Muscle of arm (tissue), 12 donors: ENCODE results near the gene UBA1. TPM values are rescaled to one million over a fixed set of nuclear protein-coding genes. Genes with fewer than 3 reads are reported as not detected.

Experiments used
- DNase-seq: peaks from one replicate; pipeline ENCODE4 v3.0.0-alpha.2; 2013
- polyA plus RNA-seq, 12 donors: library from polyadenylated mRNA; unstranded; fragments of 120-200 nt; gene quantifications; one replicate each; pipeline ENCODE4 v1.2.1, GENCODE V29; 2013; ENCODE audit not compliant: insufficient read length in 12 of 12

The UBA1 gene
- polyA plus RNA-seq, 12 donors, result 106 to 174 (median 130) TPM; not detected in 1

- no peak for DNase-seq
Measured at GRCh38 chrX:47228550-47229270, 35.1 kb downstream of the UBA1 start.

DNA sequence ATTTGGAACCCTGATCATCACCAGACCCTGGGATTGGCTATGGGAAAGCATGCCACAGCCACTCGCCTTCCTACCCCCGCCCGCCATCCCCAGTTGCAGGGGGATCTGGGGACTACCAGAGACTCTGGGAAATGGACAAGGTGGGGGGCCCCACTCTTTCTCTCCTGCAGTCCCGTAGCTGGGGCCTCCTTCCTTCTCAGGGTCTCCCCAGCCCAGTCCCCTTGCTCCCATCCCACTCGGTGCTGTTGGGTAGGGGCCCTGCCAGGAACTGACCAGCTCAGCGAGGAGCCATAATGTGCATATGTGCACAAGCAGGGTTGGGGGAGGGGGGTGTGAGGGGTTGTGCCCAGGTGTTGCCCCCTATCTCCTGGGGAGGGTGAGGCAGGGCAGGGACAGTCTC, 35.8 kb downstream of the UBA1 start:
- DNase-seq, result no peak

DNA sequence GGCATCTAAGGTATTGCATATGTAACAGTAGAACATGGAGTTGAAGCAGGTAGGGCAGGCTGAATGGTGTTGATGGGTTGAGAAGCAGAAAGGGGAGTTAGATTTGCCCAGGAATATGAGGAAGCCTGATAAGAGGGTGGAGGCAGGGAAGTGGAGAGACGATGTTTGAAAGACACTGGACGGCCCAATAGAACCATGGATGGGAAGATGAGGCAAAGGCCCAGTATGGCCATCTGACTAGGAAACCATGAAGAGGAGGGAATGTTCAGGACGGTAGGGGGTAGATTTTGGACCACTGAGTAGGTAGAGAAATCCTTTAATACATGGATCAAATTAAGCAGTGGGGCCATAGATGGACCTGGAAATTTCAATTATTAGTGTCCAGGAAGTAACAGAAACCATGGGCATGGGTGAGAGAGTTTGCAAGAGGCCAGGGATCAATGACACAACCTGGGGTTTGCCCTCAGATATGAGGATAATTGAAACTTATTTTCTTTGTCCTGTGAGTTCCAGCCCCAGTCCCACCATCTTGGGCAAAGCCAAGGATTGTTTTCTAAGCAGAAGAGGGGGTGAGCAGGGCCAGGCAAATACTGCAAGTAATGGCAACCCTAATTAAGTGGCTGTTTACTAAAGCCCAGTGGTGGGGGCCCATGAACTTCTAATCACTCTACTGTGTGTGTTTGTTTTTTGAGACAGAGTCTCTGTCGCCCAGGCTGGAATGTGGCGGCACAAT, 36.7 kb downstream of the UBA1 start:
- no peak for DNase-seq

DNA sequence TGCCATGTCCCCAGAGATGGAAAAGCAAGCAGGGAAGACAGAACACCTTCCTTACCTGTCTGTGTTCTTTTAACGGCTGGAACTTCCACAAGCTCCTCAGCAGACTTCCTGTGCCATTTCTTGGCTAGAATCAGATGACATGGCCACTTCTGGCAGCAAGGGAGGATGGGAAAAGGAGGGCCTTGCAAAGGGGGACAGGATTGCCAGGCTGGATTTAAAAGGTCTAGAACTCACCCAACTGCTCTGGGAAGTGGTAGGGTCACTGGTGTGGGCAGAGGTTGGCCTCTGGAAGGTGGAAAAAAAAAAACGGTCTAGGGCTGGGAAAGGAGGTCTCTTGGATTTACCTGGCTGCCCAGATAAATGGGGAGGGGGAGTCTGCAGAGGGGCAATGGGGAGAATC, 37.5 kb downstream of the UBA1 start:
- DNase-seq, result no peak

DNA sequence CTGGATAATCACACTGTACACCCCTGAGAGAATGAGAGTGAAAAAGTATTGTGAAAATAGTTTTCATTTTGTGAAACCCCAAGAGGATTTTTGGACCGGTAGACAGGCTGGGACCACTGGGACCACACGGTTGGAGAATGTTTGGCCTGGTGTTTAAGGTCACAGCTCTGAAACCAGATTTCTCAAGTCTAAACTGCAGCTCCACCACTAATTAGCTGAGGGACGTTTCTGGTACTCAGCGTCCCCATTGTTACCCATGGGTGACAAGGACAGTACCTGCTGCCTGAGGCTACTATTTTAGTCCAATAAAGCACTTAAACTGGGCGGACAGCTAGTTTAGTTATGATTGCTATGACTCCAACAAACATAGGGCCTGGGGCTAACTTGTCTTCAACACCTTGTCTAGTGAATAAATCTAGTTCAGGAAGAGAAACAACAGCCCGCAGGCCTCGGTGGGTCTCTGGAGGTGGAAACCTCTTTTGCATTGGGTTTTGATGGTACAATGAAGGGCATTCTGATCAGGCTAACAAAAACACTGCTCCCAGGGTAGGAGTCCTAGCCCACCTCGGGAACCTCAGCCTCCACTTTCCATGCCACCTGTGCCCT, 38.7 kb downstream of the UBA1 start:
- DNase-seq, result no peak

GRCh38 chrX:47232803-47233332, 39.2 kb downstream of the UBA1 start, which contains the start of gene USP11:
Gene USP11, plus strand, starts transcription at chrX:47233009. Its CDS starts 35 bp downstream, at chrX:47233044.
- peak; percentile 69 for DNase-seq

DNA sequence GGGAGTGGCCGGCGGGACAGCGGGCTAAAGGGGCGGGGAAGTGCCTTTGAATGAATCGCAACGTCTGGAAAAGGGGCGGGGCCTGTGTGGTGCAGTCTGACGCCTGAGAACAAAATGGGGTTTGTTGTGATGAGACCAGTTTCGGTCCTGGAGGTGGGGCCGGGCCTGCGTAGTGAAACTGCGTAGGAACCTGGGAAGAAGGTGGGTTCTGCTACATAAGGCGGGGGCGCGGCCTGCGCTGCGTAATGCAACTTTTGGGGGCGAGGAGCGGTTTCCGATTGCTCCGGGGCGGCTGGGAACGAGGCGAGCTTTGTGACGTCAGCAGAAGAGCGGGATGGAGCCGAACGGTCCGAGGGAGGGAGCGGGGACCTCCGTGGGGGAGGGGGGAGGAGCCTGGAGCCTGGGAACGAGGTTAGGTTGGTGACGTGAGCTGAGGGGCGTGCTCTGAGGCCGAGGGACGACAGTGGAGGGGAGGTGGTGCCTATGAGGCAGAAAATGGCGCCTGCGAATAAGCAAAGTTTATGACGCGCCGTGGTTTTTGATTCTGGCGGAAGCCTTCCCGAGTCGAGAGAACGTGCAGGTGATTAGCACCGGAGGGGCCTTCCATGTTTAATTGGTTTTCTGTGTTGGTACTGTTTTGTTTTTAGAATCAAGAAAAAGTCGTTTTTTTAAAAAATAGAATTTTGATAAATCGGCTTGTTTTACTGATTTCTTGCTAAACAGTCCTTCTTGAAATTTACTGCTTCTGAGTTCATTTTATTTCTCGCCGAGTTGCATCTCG, 39.9 kb downstream of the UBA1 start:
- DNase-seq, result peak; percentile 95

DNA sequence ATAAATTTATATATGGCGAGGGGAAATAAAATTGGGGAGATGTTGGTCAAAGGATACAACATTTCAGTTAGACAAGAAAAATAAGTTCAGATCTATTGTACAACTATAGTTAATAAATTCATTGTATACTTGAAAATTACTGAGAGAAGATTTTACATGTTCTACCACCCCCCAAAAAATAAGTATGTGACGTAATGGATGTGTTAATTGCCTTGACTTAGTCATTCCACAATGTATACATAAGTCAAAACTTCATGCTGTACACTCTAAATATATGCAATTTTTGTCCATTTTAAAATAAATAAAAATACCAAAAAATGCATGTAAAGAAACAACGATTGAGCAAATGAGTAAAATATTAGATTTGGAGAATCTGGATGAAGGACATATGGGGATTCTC, 41.0 kb downstream of the UBA1 start:
- no peak for DNase-seq

DNA sequence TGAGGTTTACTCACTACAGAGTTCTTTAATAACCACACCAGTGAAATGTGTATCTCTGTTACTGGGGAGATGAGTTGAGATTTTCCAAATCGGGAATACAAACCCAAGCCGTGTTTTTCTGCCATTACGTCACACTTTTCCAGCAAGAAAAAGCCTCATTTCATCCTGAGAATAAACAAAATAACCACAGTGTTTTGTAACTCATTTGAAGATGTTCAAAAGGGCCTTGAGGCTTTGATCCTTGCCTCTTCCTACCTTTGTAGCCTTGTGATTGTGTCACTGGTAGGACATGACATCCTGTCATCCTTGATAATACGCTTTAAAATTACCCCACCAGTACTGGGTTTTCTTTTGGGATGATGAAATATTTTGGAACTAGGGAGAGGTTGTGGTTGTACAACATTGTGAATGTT, 42.1 kb downstream of the UBA1 start:
- DNase-seq, result no peak

DNA sequence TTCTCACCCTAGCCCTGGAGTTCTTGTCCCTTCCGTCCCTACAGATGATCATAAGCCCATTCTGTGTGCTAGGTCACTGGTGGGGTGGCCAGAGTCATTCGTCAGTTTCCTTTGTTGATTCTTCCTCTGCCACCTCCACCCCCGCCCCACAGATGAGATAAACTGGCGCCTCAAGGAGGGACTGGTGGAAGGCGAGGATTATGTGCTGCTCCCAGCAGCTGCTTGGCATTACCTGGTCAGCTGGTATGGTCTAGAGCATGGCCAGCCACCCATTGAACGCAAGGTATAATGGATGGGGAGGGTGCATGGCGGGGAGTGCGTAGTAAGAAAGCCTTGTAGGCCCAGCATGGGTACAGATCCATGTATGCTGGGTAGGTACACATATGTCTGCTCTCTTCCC, 45.6 kb downstream of the UBA1 start:
- DNase-seq, result no peak

DNA sequence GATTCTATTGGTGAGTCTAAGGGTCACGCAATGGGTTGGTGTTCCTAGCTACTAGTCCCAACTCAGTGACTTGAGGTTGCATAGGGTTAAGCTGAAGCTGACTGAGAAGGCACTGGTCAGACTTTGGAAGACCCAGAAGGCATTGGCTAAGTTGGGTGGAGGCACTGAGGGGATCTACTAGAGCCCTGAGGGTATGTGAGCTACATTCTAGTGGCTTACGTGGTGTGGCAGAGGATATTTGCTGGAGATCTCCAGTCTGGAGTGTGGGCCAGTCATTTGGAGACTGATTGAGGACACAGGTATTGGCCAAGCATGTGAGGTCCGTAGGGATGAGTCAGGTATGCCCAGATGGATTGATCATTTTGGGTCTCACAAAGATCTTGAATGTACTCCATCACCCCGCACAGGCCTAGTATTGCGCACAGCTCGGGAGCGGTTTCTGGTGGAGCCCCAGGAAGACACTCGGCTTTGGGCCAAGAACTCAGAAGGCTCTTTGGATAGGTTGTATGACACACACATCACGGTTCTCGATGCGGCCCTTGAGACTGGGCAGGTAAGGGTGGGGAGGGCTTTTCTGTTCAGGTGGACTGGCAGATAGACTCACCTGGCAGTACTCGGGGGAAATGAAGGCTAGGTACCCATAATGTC, 46.4 kb downstream of the UBA1 start:
- DNase-seq, result no peak

DNA sequence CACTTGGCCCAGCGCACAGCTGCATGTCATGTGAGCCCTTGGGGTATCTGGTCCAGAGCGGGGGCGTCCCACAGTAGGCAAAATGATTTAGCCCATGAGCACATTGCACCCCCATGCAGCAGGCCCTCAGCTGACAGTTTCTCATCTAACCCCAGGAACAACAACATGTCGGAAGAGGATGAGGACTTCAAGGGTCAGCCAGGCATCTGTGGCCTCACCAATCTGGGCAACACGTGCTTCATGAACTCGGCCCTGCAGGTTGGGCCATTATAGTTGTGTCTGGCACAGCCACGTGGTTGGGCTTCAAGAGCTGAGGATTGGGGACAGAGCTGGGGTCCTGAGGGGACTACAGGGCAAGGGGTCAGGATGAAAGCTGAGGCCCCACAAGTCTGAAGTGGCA, 47.0 kb downstream of the UBA1 start:
- DNase-seq, result no peak

- DNase-seq, result no peak
Measured at GRCh38 chrX:47241201-47242011, 47.8 kb downstream of the UBA1 start.

DNA sequence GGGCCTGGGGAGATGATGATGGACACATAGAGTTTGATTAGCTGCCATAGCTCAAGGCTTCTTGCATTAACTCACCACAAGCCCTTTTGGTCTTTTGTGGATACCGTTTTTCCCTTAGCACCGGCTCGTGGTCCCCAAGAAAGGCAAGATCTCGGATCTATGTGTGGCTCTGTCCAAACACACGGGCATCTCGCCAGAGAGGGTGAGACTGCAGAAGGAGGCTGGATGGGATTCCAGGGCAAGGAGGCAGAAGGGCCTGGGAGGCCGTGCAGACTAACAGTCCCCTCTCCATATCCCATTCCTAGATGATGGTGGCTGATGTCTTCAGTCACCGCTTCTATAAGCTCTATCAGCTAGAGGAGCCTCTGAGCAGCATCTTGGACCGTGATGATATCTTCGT, 48.7 kb downstream of the UBA1 start:
- DNase-seq, result no peak

- DNase-seq, result no peak
Measured at GRCh38 chrX:47243351-47243750, 49.7 kb downstream of the UBA1 start.

DNA sequence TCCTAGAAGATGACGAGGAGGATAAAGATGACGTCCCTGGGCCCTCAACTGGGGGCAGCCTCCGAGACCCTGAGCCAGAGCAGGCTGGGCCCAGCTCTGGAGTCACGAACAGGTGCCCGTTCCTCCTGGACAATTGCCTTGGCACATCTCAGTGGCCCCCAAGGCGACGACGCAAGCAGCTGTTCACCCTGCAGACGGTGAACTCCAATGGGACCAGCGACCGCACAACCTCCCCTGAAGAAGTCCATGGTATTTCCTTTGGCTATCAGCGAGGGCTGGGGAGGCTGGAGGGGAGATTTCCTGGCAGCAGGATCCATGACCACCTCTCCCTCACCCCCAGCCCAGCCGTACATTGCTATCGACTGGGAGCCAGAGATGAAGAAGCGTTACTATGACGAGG, 51.0 kb downstream of the UBA1 start:
- DNase-seq, result no peak

DNA sequence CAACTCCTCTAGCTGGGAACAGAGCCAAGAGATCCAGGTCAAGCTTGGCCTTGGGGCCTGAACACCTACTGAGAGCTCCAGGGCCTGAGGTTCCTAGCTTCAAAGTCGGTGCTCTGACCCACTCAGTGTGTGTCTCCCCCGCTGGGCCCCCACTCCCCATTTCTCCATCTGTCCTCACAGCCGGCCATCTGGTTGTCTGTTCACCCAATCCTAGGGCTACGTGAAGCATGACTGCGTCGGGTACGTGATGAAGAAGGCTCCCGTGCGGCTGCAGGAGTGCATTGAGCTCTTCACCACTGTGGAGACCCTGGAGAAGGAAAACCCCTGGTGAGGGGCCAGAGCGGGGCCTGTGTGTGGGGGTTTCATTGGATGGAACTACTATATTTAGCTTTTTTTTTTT, 51.5 kb downstream of the UBA1 start:
- DNase-seq, result no peak

DNA sequence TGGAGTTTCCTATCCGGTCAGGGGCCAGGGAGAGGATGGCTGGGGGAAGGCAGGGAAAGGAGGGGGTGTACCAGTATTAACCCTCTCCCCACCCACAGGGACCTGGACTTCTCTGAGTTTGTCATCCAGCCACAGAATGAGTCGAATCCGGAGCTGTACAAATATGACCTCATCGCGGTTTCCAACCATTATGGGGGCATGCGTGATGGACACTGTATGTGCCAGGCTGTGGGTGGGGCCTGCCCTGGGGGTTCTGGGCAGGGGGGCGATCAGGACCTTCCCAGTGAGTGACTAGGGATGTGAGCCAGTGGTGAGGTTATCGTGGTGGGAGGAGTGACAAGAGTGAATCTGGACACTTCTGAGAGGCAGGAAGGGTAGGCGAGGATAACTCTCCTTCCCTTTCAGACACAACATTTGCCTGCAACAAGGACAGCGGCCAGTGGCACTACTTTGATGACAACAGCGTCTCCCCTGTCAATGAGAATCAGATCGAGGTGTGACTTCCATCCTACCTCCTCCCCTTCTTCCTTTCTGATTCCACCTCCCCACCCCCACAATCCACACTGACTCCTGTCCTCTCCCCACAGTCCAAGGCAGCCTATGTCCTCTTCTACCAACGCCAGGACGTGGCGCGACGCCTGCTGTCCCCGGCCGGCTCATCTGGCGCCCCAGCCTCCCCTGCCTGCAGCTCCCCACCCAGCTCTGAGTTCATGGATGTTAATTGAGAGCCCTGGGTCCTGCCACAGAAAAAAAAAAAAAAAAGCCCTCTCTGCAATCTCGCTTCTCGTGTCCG, 53.8 kb downstream of the UBA1 start:
- DNase-seq, result no peak

GRCh38 chrX:47247999-47248320, 54.3 kb downstream of the UBA1 start:
- DNase-seq, result no peak

DNA sequence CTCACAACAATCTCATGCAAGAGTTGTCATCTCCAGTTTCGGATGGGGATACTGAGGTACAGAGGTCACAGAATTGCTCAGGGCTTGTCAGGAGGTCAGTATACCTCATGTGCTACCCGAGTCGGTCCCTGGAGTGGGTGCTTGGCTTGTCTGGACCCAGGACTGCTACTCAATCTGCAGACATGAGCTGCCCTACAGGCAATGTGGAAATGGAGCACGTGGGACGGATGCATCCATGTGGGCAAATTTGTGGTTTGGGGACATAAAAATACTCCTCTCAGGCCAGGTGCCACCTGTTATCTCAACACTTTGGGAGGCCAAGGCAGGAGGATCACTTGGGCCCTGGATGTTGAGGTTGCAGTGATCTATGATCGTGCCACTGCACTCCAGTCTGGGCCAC, 54.9 kb downstream of the UBA1 start:
- DNase-seq, result no peak
